ENCODE data around the gene CRIM1. TPM values are rescaled to one million over a fixed set of nuclear protein-coding genes. Genes with fewer than 3 reads are reported as not detected.
A peak's percentile ranks its signal among the peaks of the same experiment; 100 is the strongest.

The CRIM1 gene
- polyA plus RNA-seq, 1 donor = 35.6 TPM

- no peaks in the 10 kb centered on the region for H3K27me3 ChIP-seq (ENCODE audit: control insufficient read depth, insufficient read depth, low read length)
- peaks cover 35% of the 10 kb centered on the region for H3K36me3 ChIP-seq (ENCODE audit: control insufficient read depth, insufficient read depth, low read length)
- H3K27ac ChIP-seq (ENCODE audit: low read length) = no peak overlapping the region
- WGBS (ENCODE audit: insufficient coverage, low lambda C conversion rate) = 80% methylated on average over 1 of the region's 1 CpG
- H3K4me3 ChIP-seq (ENCODE audit: low read length) = no peak overlapping the region
- H3K4me1 ChIP-seq (ENCODE audit: control insufficient read depth, insufficient read depth, low read length) = no peaks in the 10 kb centered on the region
- DNase-seq = no peak
- H3K9me3 ChIP-seq (ENCODE audit: control insufficient read depth, low read depth, low read length) = no peaks in the 10 kb centered on the region
Observed at GRCh38 chr2:36570416-36570815, 214.8 kb downstream of the CRIM1 start.

DNA sequence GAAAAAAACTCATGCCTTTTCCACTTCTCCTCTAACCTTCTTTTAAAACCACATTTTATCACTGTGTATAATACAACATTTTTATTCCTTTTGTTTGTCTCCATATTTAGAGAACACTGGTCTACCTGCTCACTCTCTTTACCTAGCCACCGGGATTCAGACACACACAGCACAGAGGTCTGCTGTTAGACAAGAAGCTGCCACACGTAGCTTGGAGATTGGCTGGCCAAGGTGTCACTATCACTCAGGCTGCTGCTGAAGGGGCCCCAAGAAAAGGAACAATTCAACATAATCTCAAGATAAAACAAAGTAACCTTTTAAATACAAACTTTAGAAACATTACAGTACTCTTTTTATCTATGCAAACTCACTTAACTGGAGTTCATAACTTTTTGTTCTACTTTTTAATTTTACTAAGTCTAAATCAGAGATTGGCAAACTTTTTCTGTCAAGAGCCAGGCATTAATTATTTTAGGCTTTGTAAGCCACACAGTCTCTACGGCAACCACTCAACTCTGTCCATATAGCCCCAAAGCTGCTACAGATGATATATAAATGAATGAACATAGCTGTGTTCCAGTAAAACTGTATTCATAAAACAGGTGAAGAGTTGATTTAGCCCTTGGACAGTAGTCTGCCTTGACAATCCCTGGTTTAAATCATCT lies 216.6 kb downstream of the CRIM1 start:
- Histone ChIP-seq H3K27ac (ENCODE audit: low read length) (no peak overlapping the region), H3K36me3 (ENCODE audit: control insufficient read depth, insufficient read depth, low read length) (peaks cover 34% of the 10 kb centered on the region)
- DNase-seq = peak; percentile 13 to 50

GRCh38 chr2:36572719-36573059 lies 217.1 kb downstream of the CRIM1 start:
- H3K27me3 ChIP-seq (ENCODE audit: control insufficient read depth, insufficient read depth, low read length) = no peaks in the 10 kb centered on the region
- no peaks in the 10 kb centered on the region for H3K9me3 ChIP-seq (ENCODE audit: control insufficient read depth, low read depth, low read length)
- DNase-seq = no peak
- no peaks in the 10 kb centered on the region for H3K4me1 ChIP-seq (ENCODE audit: control insufficient read depth, insufficient read depth, low read length)
- no peak overlapping the region for H3K4me3 ChIP-seq (ENCODE audit: low read length)
- no peak overlapping the region for H3K27ac ChIP-seq (ENCODE audit: low read length)
- H3K36me3 ChIP-seq (ENCODE audit: control insufficient read depth, insufficient read depth, low read length) = peaks cover 36% of the 10 kb centered on the region
- WGBS (ENCODE audit: insufficient coverage, low lambda C conversion rate) = 53% methylated on average over 3 of the region's 4 CpGs

More for the DNA sequence above, 216.6 kb downstream of the CRIM1 start:
- WGBS (ENCODE audit: insufficient coverage, low lambda C conversion rate) = 100% methylated on average over 1 of the region's 3 CpGs
- no peak overlapping the region for H3K4me3 ChIP-seq (ENCODE audit: low read length)
- no peaks in the 10 kb centered on the region for H3K27me3 ChIP-seq (ENCODE audit: control insufficient read depth, insufficient read depth, low read length)
- H3K4me1 ChIP-seq (ENCODE audit: control insufficient read depth, insufficient read depth, low read length) = no peaks in the 10 kb centered on the region
- no peaks in the 10 kb centered on the region for H3K9me3 ChIP-seq (ENCODE audit: control insufficient read depth, low read depth, low read length)

GRCh38 chr2:36573165-36573564 lies 217.6 kb downstream of the CRIM1 start:
- WGBS (ENCODE audit: insufficient coverage, low lambda C conversion rate) = no CpG with 5 or more reads among the region's 1 CpG
- H3K36me3 ChIP-seq (ENCODE audit: control insufficient read depth, insufficient read depth, low read length) = peaks cover 41% of the 10 kb centered on the region

DNA sequence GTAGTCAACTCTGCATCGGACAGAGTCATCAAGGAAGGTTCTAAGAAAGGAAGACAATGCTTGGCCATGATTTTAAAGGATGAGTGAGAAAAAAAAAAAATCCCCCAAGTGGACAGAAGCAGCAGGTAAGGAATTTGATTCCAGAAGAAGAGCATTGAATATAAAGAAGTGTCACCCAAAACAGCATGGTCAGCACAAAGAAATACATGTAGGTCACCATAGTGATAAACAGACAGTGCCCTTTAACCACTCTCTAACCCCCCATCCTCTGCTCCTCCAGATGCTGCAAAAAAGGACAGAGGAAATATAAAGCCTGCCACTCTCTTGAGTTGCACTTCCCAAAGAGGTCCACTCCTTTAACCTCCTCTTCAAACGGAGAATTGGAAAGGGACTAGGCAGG lies 219.0 kb downstream of the CRIM1 start:
- no peaks in the 10 kb centered on the region for H3K9me3 ChIP-seq (ENCODE audit: control insufficient read depth, low read depth, low read length)
- WGBS (ENCODE audit: insufficient coverage, low lambda C conversion rate) = no CpG with 5 or more reads among the region's 2 CpGs
- no peak overlapping the region for H3K27ac ChIP-seq (ENCODE audit: low read length)
- no peaks in the 10 kb centered on the region for H3K4me1 ChIP-seq (ENCODE audit: control insufficient read depth, insufficient read depth, low read length)
- no peak for DNase-seq
- no peaks in the 10 kb centered on the region for H3K27me3 ChIP-seq (ENCODE audit: control insufficient read depth, insufficient read depth, low read length)
- no peak overlapping the region for H3K4me3 ChIP-seq (ENCODE audit: low read length)
- H3K36me3 ChIP-seq (ENCODE audit: control insufficient read depth, insufficient read depth, low read length) = peaks cover 49% of the 10 kb centered on the region

More at GRCh38 chr2:36573165-36573564, 217.6 kb downstream of the CRIM1 start:
- DNase-seq = no peak
- no peaks in the 10 kb centered on the region for H3K9me3 ChIP-seq (ENCODE audit: control insufficient read depth, low read depth, low read length)
- no peaks in the 10 kb centered on the region for H3K4me1 ChIP-seq (ENCODE audit: control insufficient read depth, insufficient read depth, low read length)
- H3K4me3 ChIP-seq (ENCODE audit: low read length) = no peak overlapping the region
- H3K27me3 ChIP-seq (ENCODE audit: control insufficient read depth, insufficient read depth, low read length) = no peaks in the 10 kb centered on the region
- no peak overlapping the region for H3K27ac ChIP-seq (ENCODE audit: low read length)

DNA sequence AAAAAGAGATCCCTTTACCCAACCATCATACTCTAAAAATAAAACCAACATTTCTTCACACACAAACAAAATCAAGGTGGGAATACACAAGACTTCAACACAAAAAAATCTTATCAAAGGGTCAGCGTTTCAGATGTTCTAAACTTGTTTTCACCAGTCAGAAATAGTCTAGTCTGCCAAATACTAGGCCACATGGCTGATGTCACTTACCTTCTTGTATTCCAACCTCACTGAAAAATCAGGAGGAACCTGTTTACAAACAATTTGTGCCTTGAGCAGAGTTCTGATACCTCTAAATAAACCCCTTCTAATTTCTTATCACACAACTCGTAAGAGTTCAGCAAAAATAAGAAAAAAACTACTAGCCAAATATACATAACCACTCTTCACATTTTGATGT lies 222.3 kb downstream of the CRIM1 start:
- no peak for DNase-seq
- Histone ChIP-seq H3K36me3 (ENCODE audit: control insufficient read depth, insufficient read depth, low read length) (peaks cover 64% of the 10 kb centered on the region), H3K9me3 (ENCODE audit: control insufficient read depth, low read depth, low read length) (no peaks in the 10 kb centered on the region), H3K4me1 (ENCODE audit: control insufficient read depth, insufficient read depth, low read length) (no peaks in the 10 kb centered on the region), H3K27me3 (ENCODE audit: control insufficient read depth, insufficient read depth, low read length) (no peaks in the 10 kb centered on the region), H3K27ac (ENCODE audit: low read length) (no peak overlapping the region), H3K4me3 (ENCODE audit: low read length) (no peak overlapping the region)
- WGBS (ENCODE audit: insufficient coverage, low lambda C conversion rate) = 90% methylated on average over 2 of the region's 2 CpGs

DNA sequence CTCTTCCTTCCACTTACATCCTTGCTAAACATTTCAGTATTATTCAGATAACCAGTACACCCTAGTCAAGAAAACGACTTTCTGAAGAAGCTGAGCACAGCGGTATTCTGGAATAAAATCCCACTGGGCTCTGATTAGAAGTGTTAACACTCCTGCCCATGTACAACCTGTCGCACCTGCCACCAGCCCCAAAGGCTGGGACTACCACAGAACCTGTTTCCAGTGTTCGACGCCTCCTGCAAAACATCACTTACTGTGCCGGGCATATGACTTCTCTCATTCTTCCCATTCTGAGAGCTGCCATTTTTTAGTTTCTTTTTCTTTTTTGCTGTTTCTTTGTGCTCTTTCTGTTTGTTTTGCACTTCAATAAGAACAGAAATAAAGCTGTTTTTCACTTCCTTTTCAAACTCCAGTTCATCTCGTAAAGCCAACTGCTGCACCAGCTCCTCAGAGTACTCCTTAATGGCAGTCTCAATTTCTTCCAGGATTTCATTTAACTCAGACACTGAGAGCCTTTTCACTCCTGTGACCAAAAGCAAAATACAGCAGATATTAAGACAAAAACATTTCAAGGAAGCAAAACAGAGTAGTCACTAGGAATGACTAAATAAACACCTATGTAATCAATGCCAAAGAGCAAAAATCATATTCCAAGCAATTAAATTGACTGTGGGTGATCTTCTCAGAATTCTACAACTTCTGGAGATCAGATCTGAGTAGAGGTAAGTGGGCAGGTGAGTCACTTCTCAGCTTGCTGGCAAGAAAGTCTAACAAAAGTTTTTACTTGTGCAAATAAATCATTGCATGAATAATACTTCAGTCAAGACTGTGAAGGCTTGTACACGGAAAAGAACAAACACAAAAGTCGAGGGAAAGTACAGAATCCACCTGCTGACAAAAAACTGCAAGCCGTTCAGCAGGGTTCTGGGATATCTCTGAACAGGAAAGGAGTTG lies 223.0 kb downstream of the CRIM1 start:
- no peak overlapping the region for H3K27ac ChIP-seq (ENCODE audit: low read length)
- no peaks in the 10 kb centered on the region for H3K27me3 ChIP-seq (ENCODE audit: control insufficient read depth, insufficient read depth, low read length)
- H3K4me1 ChIP-seq (ENCODE audit: control insufficient read depth, insufficient read depth, low read length) = no peaks in the 10 kb centered on the region
- no peak for DNase-seq
- H3K9me3 ChIP-seq (ENCODE audit: control insufficient read depth, low read depth, low read length) = no peaks in the 10 kb centered on the region
- no peak overlapping the region for H3K4me3 ChIP-seq (ENCODE audit: low read length)
- 100% methylated on average over 4 of the region's 10 CpGs for WGBS (ENCODE audit: insufficient coverage, low lambda C conversion rate)
- H3K36me3 ChIP-seq (ENCODE audit: control insufficient read depth, insufficient read depth, low read length) = peaks cover 68% of the 10 kb centered on the region

- no peak for DNase-seq
- Histone ChIP-seq H3K4me3 (ENCODE audit: low read length) (no peak overlapping the region), H3K27ac (ENCODE audit: low read length) (no peak overlapping the region), H3K27me3 (ENCODE audit: control insufficient read depth, insufficient read depth, low read length) (no peaks in the 10 kb centered on the region), H3K36me3 (ENCODE audit: control insufficient read depth, insufficient read depth, low read length) (peaks cover 74% of the 10 kb centered on the region), H3K9me3 (ENCODE audit: control insufficient read depth, low read depth, low read length) (no peaks in the 10 kb centered on the region), H3K4me1 (ENCODE audit: control insufficient read depth, insufficient read depth, low read length) (no peaks in the 10 kb centered on the region)
Observed at GRCh38 chr2:36579297-36579664, 223.7 kb downstream of the CRIM1 start.

GRCh38 chr2:36582538-36582937 lies 227.0 kb downstream of the CRIM1 start:
- Histone ChIP-seq H3K4me3 (ENCODE audit: low read length) (no peak overlapping the region), H3K27me3 (ENCODE audit: control insufficient read depth, insufficient read depth, low read length) (no peaks in the 10 kb centered on the region), H3K9me3 (ENCODE audit: control insufficient read depth, low read depth, low read length) (no peaks in the 10 kb centered on the region), H3K36me3 (ENCODE audit: control insufficient read depth, insufficient read depth, low read length) (peaks cover 68% of the 10 kb centered on the region), H3K4me1 (ENCODE audit: control insufficient read depth, insufficient read depth, low read length) (no peaks in the 10 kb centered on the region), H3K27ac (ENCODE audit: low read length) (no peak overlapping the region)
- no peak for DNase-seq
- no CpG with 5 or more reads among the region's 5 CpGs for WGBS (ENCODE audit: insufficient coverage, low lambda C conversion rate)

GRCh38 chr2:36582951-36583350 lies 227.4 kb downstream of the CRIM1 start:
- WGBS (ENCODE audit: insufficient coverage, low lambda C conversion rate) = 89% methylated on average over 3 of the region's 3 CpGs
- H3K4me3 ChIP-seq (ENCODE audit: low read length) = no peak overlapping the region
- H3K36me3 ChIP-seq (ENCODE audit: control insufficient read depth, insufficient read depth, low read length) = peaks cover 66% of the 10 kb centered on the region
- H3K4me1 ChIP-seq (ENCODE audit: control insufficient read depth, insufficient read depth, low read length) = no peaks in the 10 kb centered on the region
- DNase-seq = no peak
- H3K27me3 ChIP-seq (ENCODE audit: control insufficient read depth, insufficient read depth, low read length) = no peaks in the 10 kb centered on the region
- H3K27ac ChIP-seq (ENCODE audit: low read length) = no peak overlapping the region
- no peaks in the 10 kb centered on the region for H3K9me3 ChIP-seq (ENCODE audit: control insufficient read depth, low read depth, low read length)

Measured in large intestine (tissue), 3 donors.